Body of pancreas (tissue), 4 donors: ENCODE results near the gene MAP3K2.

Experiments
- CTCF ChIP-seq, 7 experiments: fragments of 450-650 bp in 4 of 7; fragments of 200-600 bp in 3 of 7; sonication (generic) in 3 of 7; IDR thresholded peaks; one replicate each; pipeline ENCODE4 v1.5.1; 2016 to 2019; ENCODE audit warnings: antibody characterized with exemption in 7 of 7
- POLR2A ChIP-seq, 3 donors: fragments of 450-650 bp; IDR thresholded peaks; one replicate each; pipeline ENCODE4 v1.6.1; 2016; ENCODE audit warnings: antibody characterized with exemption in 3 of 3, mild to moderate bottlenecking in 2 of 3

- TF ChIP-seq CTCF (IDR thresholded peaks at IDR 0.05) (no peak), POLR2A (IDR thresholded peaks at IDR 0.05) (no peak)
Observed at GRCh38 chr2:127410871-127411652, 23.3 kb upstream of the MAP3K2 start.
